Kidney (tissue), 14 donors: ENCODE measurements around the gene CYP39A1. TPM values are rescaled to one million over a fixed set of nuclear protein-coding genes. Genes with fewer than 3 reads are reported as not detected.

Experiments used
- DNase-seq, 5 donors: peaks; one replicate each; pipeline ENCODE4 v3.0.0-alpha.2; 2013 to 2020
- FAIRE-seq: peaks from 2 replicates; lab custom pipeline; 2012; peaks lifted over from hg19 to GRCh38; lab: Jason Lieb, UNC
- H3K27ac ChIP-seq, 2 donors: one replicate each; pipeline ENCODE4 v1.7.0; 2013; ENCODE audit warnings: low read depth in 2 of 2, low read length in 2 of 2, inconsistent platforms in 1 of 2
- H3K27me3 ChIP-seq: one replicate; pipeline ENCODE4 v1.7.1; 2013; ENCODE audit warnings: low read length, inconsistent platforms; ENCODE audit not compliant: control insufficient read depth, insufficient read depth
- H3K36me3 ChIP-seq, 3 donors: one replicate each; pipeline versions ENCODE4 v1.7.0 to v1.7.1; 2013; ENCODE audit warnings: low read length in 3 of 3, control low read depth in 1 of 3, inconsistent platforms in 1 of 3; ENCODE audit not compliant: insufficient read depth in 3 of 3, control insufficient read depth in 2 of 3
- H3K4me1 ChIP-seq, 3 donors: one replicate each; pipeline versions ENCODE4 v1.7.0 to v1.7.1; 2013; ENCODE audit warnings: low read length in 3 of 3, inconsistent platforms in 1 of 3, low read depth in 1 of 3; ENCODE audit not compliant: control insufficient read depth in 2 of 3, insufficient read depth in 2 of 3
- H3K4me3 ChIP-seq, 3 donors: one replicate each; pipeline versions ENCODE4 v1.7.0 to v1.8.1; 2013; ENCODE audit warnings: low read length in 3 of 3, control low read depth in 1 of 3, inconsistent platforms in 1 of 3
- H3K9ac ChIP-seq, 3 donors: one replicate each; pipeline versions ENCODE4 v1.7.0 to v1.7.1; 2013; ENCODE audit warnings: low read length in 3 of 3, control low read depth in 1 of 3, inconsistent platforms in 1 of 3
- H3K9me3 ChIP-seq, 3 donors: one replicate each; pipeline versions ENCODE4 v1.7.0 to v1.7.1; 2013; ENCODE audit warnings: low read length in 3 of 3, control low read depth in 1 of 3, inconsistent platforms in 1 of 3; ENCODE audit not compliant: control insufficient read depth in 2 of 3, insufficient read depth in 1 of 3
- intact Hi-C: fragments of 100-400 bp; cut with DNase I; formaldehyde crosslinking; loops from one replicate; pipeline ENCODE4 v1.11.1; 2022
- polyA plus RNA-seq: library from polyadenylated mRNA; stranded (reverse); fragments of 350-450 nt; fragmentation: Illumina TruSeq; extraction: RNeasy Lipid Tissue Mini Kit (QIAGEN cat#74804); gene quantifications from one replicate; pipeline ENCODE4 v1.2.3, GENCODE V29; 2014; ENCODE audit warnings: low read depth, low replicate concordance; ENCODE audit not compliant: insufficient read depth
- total RNA-seq: library from RNA; stranded (reverse); fragmentation: NEBNext Ultra II Directional; extraction: Animal tissue kit (Norgen Biotek cat#: 25700); gene quantifications from one replicate; pipeline ENCODE4 v1.2.1, GENCODE V29; 2021
- TF ChIP-seq, protein P1 (sequence below): IDR thresholded peaks from 3 replicates; pipeline ENCODE4 v1.5.1; 2012; ENCODE audit warnings: mild to moderate bottlenecking, moderate library complexity, borderline replicate concordance; ENCODE audit not compliant: insufficient read depth; ENCODE audit errors: extremely low read depth
- donor health status: control.
- donor health status: control.
- donor health status: control.
- donor health status: control.
- donor health status: control.
- donor health status: DM: yes; HTN: yes; CAD: no.
- donor health status: Normal renal cell carcinoma (clear cell type).

CYP39A1 gene
- total and polyA plus RNA-seq, 2 donors from 2014 or later = 6.0 to 8.7 TPM

DNA sequence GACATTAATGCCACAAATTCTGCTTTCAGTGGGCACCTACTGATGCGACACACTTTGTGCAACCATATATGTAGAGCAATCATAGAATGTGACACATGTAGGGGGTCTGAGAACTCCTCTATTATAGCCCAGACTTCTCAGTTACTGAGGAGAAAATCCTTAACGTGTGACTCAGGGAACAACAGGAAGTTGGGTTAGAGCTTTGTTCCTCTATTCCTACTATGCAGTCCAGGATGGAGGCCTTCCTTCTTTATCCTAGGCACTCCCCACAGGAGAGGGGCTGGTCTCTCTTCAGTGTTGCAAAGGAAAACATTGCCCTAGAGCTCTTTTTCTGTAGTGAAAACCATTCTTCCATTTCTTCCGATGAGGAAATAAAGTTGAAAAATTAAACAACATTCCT, 121.7 kb downstream of the CYP39A1 start:
- no peaks in the 10 kb centered on the region for H3K9me3 ChIP-seq
- no peaks in the 10 kb centered on the region for H3K36me3 ChIP-seq
- intact Hi-C loops = no loop called here
- no peaks in the 10 kb centered on the region for H3K4me1 ChIP-seq
- no peak for DNase-seq
- FAIRE-seq = no peak
- no peak overlapping the region for H3K4me3 ChIP-seq
- TF ChIP-seq, protein P1, sequence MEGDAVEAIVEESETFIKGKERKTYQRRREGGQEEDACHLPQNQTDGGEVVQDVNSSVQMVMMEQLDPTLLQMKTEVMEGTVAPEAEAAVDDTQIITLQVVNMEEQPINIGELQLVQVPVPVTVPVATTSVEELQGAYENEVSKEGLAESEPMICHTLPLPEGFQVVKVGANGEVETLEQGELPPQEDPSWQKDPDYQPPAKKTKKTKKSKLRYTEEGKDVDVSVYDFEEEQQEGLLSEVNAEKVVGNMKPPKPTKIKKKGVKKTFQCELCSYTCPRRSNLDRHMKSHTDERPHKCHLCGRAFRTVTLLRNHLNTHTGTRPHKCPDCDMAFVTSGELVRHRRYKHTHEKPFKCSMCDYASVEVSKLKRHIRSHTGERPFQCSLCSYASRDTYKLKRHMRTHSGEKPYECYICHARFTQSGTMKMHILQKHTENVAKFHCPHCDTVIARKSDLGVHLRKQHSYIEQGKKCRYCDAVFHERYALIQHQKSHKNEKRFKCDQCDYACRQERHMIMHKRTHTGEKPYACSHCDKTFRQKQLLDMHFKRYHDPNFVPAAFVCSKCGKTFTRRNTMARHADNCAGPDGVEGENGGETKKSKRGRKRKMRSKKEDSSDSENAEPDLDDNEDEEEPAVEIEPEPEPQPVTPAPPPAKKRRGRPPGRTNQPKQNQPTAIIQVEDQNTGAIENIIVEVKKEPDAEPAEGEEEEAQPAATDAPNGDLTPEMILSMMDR = no peak
- H3K9ac ChIP-seq = no peak overlapping the region
- no peak overlapping the region for H3K27ac ChIP-seq
- no peaks in the 10 kb centered on the region for H3K27me3 ChIP-seq

DNA sequence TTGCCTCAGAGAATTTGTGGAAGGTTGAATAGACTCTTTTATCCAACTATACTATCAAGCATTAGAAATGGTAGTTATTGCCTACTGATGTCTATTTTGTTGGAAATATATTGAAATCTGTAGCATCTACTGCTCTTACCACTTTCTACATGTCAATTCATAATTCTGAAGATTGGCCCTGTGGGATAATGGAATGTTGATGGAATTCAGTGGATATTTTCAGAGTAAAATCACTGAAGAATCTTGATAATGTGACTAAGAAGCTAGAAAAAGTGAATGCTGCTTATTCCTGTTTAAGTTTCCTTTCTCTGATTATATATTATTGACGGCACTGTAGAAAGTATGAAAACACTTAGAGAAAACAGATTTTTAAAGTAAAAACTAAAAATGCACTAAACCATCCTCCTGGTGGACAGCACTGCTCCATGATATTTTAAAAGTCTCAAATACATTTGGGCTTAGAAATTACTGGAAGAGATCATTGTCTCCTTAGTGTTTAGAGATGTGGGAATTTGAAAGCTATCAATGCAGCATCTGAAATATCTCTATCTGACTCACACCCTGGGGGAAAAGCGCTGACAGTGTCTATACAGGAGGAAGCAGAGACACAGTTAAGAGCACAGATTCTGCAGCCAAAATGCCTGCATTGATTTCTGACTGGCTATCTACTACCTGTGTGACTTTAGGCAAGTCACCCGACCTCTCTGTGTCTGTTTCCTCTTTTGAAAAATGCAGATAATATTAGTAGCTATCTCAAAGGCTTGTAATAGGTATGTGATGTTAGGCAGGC, 123.5 kb downstream of the CYP39A1 start:
- no peak for FAIRE-seq
- no peaks in the 10 kb centered on the region for H3K27me3 ChIP-seq
- intact Hi-C loops = no loop called here
- no peak overlapping the region for H3K9ac ChIP-seq
- H3K4me3 ChIP-seq = no peak overlapping the region
- TF ChIP-seq, protein P1 = no peak
- H3K4me1 ChIP-seq = no peaks in the 10 kb centered on the region
- no peak overlapping the region for H3K27ac ChIP-seq
- H3K36me3 ChIP-seq = no peaks in the 10 kb centered on the region
- DNase-seq = no peak
- no peaks in the 10 kb centered on the region for H3K9me3 ChIP-seq

DNA sequence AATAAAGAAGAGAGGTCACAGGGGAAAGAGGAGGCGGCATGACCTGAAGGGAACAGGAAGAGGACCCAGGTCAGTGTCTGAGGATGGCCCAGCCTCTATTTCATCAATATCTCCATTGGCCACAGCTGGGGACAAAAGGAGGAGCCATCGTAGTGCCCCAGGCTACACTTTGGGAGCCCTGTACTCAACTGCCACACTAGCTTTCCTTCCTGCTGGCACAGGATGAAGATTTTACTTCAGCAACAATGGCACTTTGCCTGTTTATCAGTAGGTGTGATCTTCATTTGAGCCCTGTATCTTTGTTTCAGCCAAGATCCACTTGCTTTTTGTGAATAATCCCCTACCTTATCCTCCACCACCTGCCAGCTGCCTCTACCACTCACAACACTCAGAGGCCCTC, 126.0 kb downstream of the CYP39A1 start:
- Histone ChIP-seq H3K27me3 (no peaks in the 10 kb centered on the region), H3K36me3 (no peaks in the 10 kb centered on the region), H3K9ac (no peak overlapping the region), H3K9me3 (no peaks in the 10 kb centered on the region), H3K4me1 (no peaks in the 10 kb centered on the region), H3K4me3 (no peak overlapping the region), H3K27ac (no peak overlapping the region)
- intact Hi-C loops = no loop called here
- TF ChIP-seq, protein P1 = no peak
- no peak for FAIRE-seq
- DNase-seq = no peak
